ENCODE data around the gene AGO1. TPM values are rescaled to one million over a fixed set of nuclear protein-coding genes. Genes with fewer than 3 reads are reported as not detected.

The AGO1 gene
- total and polyA plus RNA-seq, 2 of the 13 experiments (the other 11 are each of a cell fraction or from before 2014, with no cell fraction given), result 9.2 to 18.6 TPM

GRCh38 chr1:35930593-35931445 lies 47.8 kb downstream of the AGO1 start, which contains the start of gene AGO3 (continued):
- TF ChIP-seq SP4 (CRISPR knock-in tag; IDR thresholded peaks at IDR 0.05) (0 out of 2 replicates have a peak, but pooled peaks have one; percentile 60), YEATS4 (CRISPR knock-in tag; IDR thresholded peaks at IDR 0.05; ENCODE audit: borderline replicate concordance) (peak; percentile 87; the same call in 1 of the 2 replicates), MTA3 (CRISPR knock-in tag; IDR thresholded peaks at IDR 0.05) (no peak), FOSL1 (CRISPR knock-in tag; IDR thresholded peaks at IDR 0.05; ENCODE audit: borderline replicate concordance) (no peak), ZNF33A (CRISPR knock-in tag; IDR thresholded peaks at IDR 0.05; ENCODE audit: borderline replicate concordance) (no peak), ETS1 (CRISPR knock-in tag; IDR thresholded peaks at IDR 0.05) (no peak), AGO2 (optimal IDR thresholded peaks at IDR 0.05; ENCODE audit: low read depth, low read length) (peak; percentile 79), SMYD3 (CRISPR knock-in tag; IDR thresholded peaks at IDR 0.05) (no peak; the same call in 1 of the 2 replicates), TFDP2 (CRISPR knock-in tag; IDR thresholded peaks at IDR 0.05) (peak; percentile 52), CBX2 (IDR thresholded peaks at IDR 0.05; ENCODE audit: low read depth, low read length) (no peak), CBX2 (CRISPR knock-in tag; IDR thresholded peaks at IDR 0.05; ENCODE audit: low read depth) (no peak), ZNF792 (CRISPR knock-in tag; IDR thresholded peaks at IDR 0.05) (no peak; the same call in 1 of the 2 replicates), MXD1 (CRISPR knock-in tag; IDR thresholded peaks at IDR 0.05) (0 out of 2 replicates have a peak, but pooled peaks have one; percentile 19), HMGXB4 (CRISPR knock-in tag; IDR thresholded peaks at IDR 0.05; ENCODE audit: borderline replicate concordance in 1 of 2, low read depth in 1 of 2) (peak; percentile 76 to 81; a peak in 3 of 4 replicates), TAF15 (IDR thresholded peaks at IDR 0.05; ENCODE audit: low read depth, low read length, poor library complexity, severe bottlenecking) (no peak), PHF21A (CRISPR knock-in tag; IDR thresholded peaks at IDR 0.05) (0 out of 2 replicates have a peak, but pooled peaks have one; percentile 41), YEATS2 (CRISPR knock-in tag; IDR thresholded peaks at IDR 0.05; ENCODE audit: borderline replicate concordance) (0 out of 2 replicates have a peak, but pooled peaks have one; percentile 53), ZNF678 (CRISPR knock-in tag; IDR thresholded peaks at IDR 0.05) (no peak), GATAD1 (CRISPR knock-in tag; IDR thresholded peaks at IDR 0.05) (peak; percentile 90), ELF1 (CRISPR knock-in tag; IDR thresholded peaks at IDR 0.05) (peak; percentile 67), BHLHE40 (IDR thresholded peaks at IDR 0.05; ENCODE audit: low read length) (peak; percentile 3; the same call in 1 of the 2 replicates), TCF12 (IDR thresholded peaks at IDR 0.05) (no peak), TCF12 (CRISPR knock-in tag; IDR thresholded peaks at IDR 0.05) (no peak), ZBTB7B (CRISPR knock-in tag; IDR thresholded peaks at IDR 0.05) (0 out of 2 replicates have a peak, but pooled peaks have one; percentile 14), ZNF205 (CRISPR knock-in tag; IDR thresholded peaks at IDR 0.05) (peak; percentile 48; the same call in 1 of the 2 replicates), KLF6 (CRISPR knock-in tag; IDR thresholded peaks at IDR 0.05) (0 out of 2 replicates have a peak, but pooled peaks have one; percentile 15), FOSL2 (CRISPR knock-in tag; IDR thresholded peaks at IDR 0.05) (peak; percentile 47; the same call in 1 of the 2 replicates)
